ENCODE measurements around the gene DMD. TPM values are rescaled to one million over a fixed set of nuclear protein-coding genes. Genes with fewer than 3 reads are reported as not detected.
A peak's percentile ranks its signal among the peaks of the same experiment; 100 is the strongest.

DMD gene
- total RNA-seq, 1 experiment from 2014 or later: 25.3 TPM

GRCh38 chrX:31356275-31357212, 1854.8 kb downstream of the DMD start:
- Histone ChIP-seq H3F3A (ENCODE audit: insufficient read depth, low read depth) (peaks cover 19% of the 10 kb centered on the region), H3K4me3 (no peak overlapping the region), H3K36me3 (ENCODE audit: low read depth) (no peaks in the 10 kb centered on the region), H3K27me3 (ENCODE audit: insufficient read depth, low read depth) (no peaks in the 10 kb centered on the region), H4K20me1 (ENCODE audit: insufficient read depth) (no peaks in the 10 kb centered on the region), H3K9me3 (ENCODE audit: insufficient read depth, low read depth) (no peaks in the 10 kb centered on the region), H3K4me1 (replicated peaks; ENCODE audit: insufficient read depth) (peaks cover 44% of the 10 kb centered on the region), H3K4me2 (peak overlapping the region; percentile 46), H3K27ac (peak overlapping the region; percentile 55), H3K79me2 (ENCODE audit: low read depth) (no peaks in the 10 kb centered on the region), H3K9me2 (ENCODE audit: insufficient read depth) (no peaks in the 10 kb centered on the region), H2AFZ (no peak overlapping the region)
- peak in 1 of 2 experiments; percentile 71 for DNase-seq
- BruUV-seq (replicated peaks): no TSS peak
- intact Hi-C loops (cut with micrococcal nuclease; ENCODE audit: unreplicated experiment): no loop called here
- TF ChIP-seq, protein P1, sequence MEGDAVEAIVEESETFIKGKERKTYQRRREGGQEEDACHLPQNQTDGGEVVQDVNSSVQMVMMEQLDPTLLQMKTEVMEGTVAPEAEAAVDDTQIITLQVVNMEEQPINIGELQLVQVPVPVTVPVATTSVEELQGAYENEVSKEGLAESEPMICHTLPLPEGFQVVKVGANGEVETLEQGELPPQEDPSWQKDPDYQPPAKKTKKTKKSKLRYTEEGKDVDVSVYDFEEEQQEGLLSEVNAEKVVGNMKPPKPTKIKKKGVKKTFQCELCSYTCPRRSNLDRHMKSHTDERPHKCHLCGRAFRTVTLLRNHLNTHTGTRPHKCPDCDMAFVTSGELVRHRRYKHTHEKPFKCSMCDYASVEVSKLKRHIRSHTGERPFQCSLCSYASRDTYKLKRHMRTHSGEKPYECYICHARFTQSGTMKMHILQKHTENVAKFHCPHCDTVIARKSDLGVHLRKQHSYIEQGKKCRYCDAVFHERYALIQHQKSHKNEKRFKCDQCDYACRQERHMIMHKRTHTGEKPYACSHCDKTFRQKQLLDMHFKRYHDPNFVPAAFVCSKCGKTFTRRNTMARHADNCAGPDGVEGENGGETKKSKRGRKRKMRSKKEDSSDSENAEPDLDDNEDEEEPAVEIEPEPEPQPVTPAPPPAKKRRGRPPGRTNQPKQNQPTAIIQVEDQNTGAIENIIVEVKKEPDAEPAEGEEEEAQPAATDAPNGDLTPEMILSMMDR (conservative IDR thresholded peaks at IDR 0.05): no peak
- TF ChIP-seq EZH2 (IDR thresholded peaks at IDR 0.05; ENCODE audit: low read depth): no peak
- POLR2A ChIA-PET (ENCODE audit: unreplicated experiment): no interaction called here
- CTCF ChIA-PET: no interaction called here

DNA sequence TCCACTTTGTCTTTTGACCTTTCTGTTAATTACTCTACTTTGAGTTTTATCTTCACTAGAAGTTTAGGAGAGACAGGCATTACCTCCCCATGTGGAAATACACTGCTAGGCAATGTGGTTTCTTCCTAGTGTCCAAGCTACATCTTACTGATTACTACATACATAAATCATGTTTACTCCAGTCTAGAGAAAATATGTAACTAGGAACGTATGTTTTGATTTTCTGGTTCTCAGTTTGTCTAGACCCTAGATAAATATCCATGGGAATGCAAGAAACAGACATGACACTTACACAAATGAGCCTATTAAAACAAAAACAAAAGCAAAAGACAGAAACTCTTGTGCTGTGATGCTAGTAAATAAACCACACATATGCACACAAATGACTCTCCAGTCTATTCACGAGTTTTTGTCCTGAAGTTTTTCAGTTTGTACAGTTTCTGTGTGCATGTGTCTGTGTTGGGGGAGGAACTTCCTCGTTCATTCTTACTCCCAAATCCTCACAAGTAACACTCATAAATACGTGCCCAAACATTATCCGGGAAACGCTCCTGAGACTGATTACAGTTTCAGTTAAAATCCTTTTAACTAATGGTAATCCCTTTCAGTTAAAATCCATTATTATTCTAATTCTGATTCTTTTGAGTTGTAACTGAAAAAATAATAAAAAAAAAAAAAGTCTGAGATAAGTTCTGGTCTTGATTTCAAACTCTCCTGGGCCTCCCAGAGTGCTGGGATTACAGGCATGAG, 1856.0 kb downstream of the DMD start:
- H3K27ac ChIP-seq: no peak overlapping the region
- no peaks in the 10 kb centered on the region for H3K9me3 ChIP-seq (ENCODE audit: insufficient read depth, low read depth)
- no peak overlapping the region for H2AFZ ChIP-seq
- no peak overlapping the region for H3K4me2 ChIP-seq
- peaks cover 53% of the 10 kb centered on the region for H3K4me1 ChIP-seq (replicated peaks; ENCODE audit: insufficient read depth)
- no peaks in the 10 kb centered on the region for H3K9me2 ChIP-seq (ENCODE audit: insufficient read depth)
- no peaks in the 10 kb centered on the region for H3K36me3 ChIP-seq (ENCODE audit: low read depth)
- ChIA-PET CTCF (no interaction called here), POLR2A (ENCODE audit: unreplicated experiment) (no interaction called here)
- peaks cover 19% of the 10 kb centered on the region for H3F3A ChIP-seq (ENCODE audit: insufficient read depth, low read depth)
- no peaks in the 10 kb centered on the region for H4K20me1 ChIP-seq (ENCODE audit: insufficient read depth)
- intact Hi-C loops (cut with micrococcal nuclease; ENCODE audit: unreplicated experiment): no loop called here
- no peak for DNase-seq
- H3K4me3 ChIP-seq: no peak overlapping the region
- no peaks in the 10 kb centered on the region for H3K27me3 ChIP-seq (ENCODE audit: insufficient read depth, low read depth)
- no TSS peak for BruUV-seq (replicated peaks)
- no peaks in the 10 kb centered on the region for H3K79me2 ChIP-seq (ENCODE audit: low read depth)
- TF ChIP-seq, protein P1 (conservative IDR thresholded peaks at IDR 0.05): no peak
- TF ChIP-seq EZH2 (IDR thresholded peaks at IDR 0.05; ENCODE audit: low read depth): no peak

GRCh38 chrX:31353095-31353494, 1858.3 kb downstream of the DMD start:
- Histone ChIP-seq H3K9me2 (ENCODE audit: insufficient read depth) (no peaks in the 10 kb centered on the region), H3K4me3 (no peak overlapping the region), H3F3A (ENCODE audit: insufficient read depth, low read depth) (peaks cover 24% of the 10 kb centered on the region), H3K4me2 (peak overlapping the region; percentile 58), H3K4me1 (replicated peaks; ENCODE audit: insufficient read depth) (peaks cover 65% of the 10 kb centered on the region), H3K27ac (peak overlapping the region; percentile 67), H3K27me3 (ENCODE audit: insufficient read depth, low read depth) (no peaks in the 10 kb centered on the region), H3K79me2 (ENCODE audit: low read depth) (no peaks in the 10 kb centered on the region), H2AFZ (no peak overlapping the region), H4K20me1 (ENCODE audit: insufficient read depth) (no peaks in the 10 kb centered on the region), H3K36me3 (ENCODE audit: low read depth) (no peaks in the 10 kb centered on the region), H3K9me3 (ENCODE audit: insufficient read depth, low read depth) (no peaks in the 10 kb centered on the region)
- peak; percentile 20 to 88 for DNase-seq
- TF ChIP-seq EZH2 (IDR thresholded peaks at IDR 0.05; ENCODE audit: low read depth): no peak
- TF ChIP-seq, protein P1 (conservative IDR thresholded peaks at IDR 0.05): no peak
- CTCF ChIA-PET: no interaction called here
- intact Hi-C loops (cut with micrococcal nuclease; ENCODE audit: unreplicated experiment): no loop called here
- POLR2A ChIA-PET (ENCODE audit: unreplicated experiment): no interaction called here
- BruUV-seq (replicated peaks): no TSS peak
